LNCaP clone FGC (cell line): Measurements from ENCODE around the gene FYB2.
A peak's percentile ranks its signal among the peaks of the same experiment; 100 is the strongest.

ENCODE experiments used
- DNase-seq: peaks from one replicate; pipeline ENCODE4 v3.0.0-alpha.2; 2011; ENCODE audit warnings: low read depth
- H3K4me3 ChIP-seq: 2 replicates; pipeline ENCODE4 v1.5.1; 2011; ENCODE audit warnings: mild to moderate bottlenecking, low read depth, low read length, control low read depth
- TF ChIP-seq, protein P1 (sequence below): IDR thresholded peaks from 2 replicates; pipeline ENCODE4 v1.5.1; 2012; ENCODE audit warnings: mild to moderate bottlenecking; ENCODE audit not compliant: control insufficient read depth, insufficient read depth; ENCODE audit errors: extremely low read depth

Gene FYB2

GRCh38 chr1:56773341-56774066 is 45.7 kb downstream of the FYB2 start:
- no peak overlapping the region for H3K4me3 ChIP-seq
- TF ChIP-seq, protein P1, sequence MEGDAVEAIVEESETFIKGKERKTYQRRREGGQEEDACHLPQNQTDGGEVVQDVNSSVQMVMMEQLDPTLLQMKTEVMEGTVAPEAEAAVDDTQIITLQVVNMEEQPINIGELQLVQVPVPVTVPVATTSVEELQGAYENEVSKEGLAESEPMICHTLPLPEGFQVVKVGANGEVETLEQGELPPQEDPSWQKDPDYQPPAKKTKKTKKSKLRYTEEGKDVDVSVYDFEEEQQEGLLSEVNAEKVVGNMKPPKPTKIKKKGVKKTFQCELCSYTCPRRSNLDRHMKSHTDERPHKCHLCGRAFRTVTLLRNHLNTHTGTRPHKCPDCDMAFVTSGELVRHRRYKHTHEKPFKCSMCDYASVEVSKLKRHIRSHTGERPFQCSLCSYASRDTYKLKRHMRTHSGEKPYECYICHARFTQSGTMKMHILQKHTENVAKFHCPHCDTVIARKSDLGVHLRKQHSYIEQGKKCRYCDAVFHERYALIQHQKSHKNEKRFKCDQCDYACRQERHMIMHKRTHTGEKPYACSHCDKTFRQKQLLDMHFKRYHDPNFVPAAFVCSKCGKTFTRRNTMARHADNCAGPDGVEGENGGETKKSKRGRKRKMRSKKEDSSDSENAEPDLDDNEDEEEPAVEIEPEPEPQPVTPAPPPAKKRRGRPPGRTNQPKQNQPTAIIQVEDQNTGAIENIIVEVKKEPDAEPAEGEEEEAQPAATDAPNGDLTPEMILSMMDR, result no peak
- DNase-seq, result no peak

DNA sequence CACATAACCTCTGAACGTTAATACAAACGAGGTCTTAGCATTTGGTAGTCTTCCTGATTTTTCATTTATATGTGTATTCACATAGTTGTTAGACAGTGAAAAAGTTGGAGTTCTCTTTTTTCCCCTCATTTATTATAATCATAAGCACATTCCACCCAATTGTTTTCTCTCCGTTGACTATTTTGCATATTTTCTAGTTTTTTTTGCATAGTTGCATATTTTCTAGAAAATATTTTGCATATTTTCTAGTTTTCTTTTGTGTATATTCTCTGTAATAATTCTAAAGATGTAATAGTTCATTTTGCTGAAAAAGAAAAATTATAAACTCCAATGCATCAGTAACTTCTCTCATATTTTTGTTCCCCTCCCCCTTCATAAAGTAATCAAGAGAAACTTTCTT is 47.5 kb downstream of the FYB2 start:
- no peak for DNase-seq
- H3K4me3 ChIP-seq, result no peak overlapping the region
- TF ChIP-seq, protein P1, result no peak

DNA sequence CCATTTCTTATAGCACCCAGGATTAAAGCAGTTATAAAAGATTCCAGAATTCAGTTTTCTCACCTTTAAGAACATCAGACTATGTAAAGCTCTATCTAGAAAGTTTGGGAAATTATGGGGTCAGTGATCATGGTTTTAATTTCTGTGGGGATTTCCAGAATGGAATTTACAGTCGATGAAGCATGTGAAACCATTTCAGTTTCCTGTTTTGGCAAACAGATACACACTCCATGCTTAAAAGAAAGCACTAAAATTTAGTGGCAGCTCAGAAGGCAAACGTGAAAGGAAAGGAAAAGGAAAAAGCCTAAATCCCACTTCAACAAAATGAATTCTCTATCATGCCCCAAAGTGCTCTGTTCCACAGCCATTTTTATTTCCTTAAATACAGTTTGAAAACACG is 60.4 kb downstream of the FYB2 start:
- no peak overlapping the region for H3K4me3 ChIP-seq
- TF ChIP-seq, protein P1, result no peak
- no peak for DNase-seq

GRCh38 chr1:56758135-56758534 is 61.1 kb downstream of the FYB2 start:
- TF ChIP-seq, protein P1, result peak; percentile 43
- peak; percentile 18 for DNase-seq
- no peak overlapping the region for H3K4me3 ChIP-seq

DNA sequence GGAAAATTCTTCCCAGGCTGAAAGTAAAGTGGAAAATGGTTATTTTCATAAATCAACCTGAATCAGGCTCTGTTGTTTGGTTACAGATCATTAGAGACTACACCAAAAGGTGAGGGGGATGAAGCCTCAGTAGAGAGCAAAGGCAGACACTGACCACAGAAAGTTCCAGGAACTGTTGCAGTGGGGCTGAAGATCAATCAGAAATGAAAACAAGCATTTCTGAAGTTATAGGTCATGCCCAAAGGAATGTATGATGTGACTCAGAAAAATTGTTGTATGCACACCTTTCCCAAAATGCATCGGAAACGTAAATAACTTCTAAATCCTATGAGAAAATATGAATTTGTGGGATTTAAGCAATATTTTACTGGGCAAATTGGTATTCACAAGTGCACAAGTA is 63.3 kb downstream of the FYB2 start:
- TF ChIP-seq, protein P1, result no peak
- no peak for DNase-seq

GRCh38 chr1:56754708-56755479 is 64.3 kb downstream of the FYB2 start:
- TF ChIP-seq, protein P1, result no peak
- DNase-seq, result no peak

More for the DNA sequence above, 63.3 kb downstream of the FYB2 start:
- H3K4me3 ChIP-seq, result no peak overlapping the region

GRCh38 chr1:56745231-56745630 is 74.0 kb downstream of the FYB2 start:
- no peak for DNase-seq
- TF ChIP-seq, protein P1, result no peak
- H3K4me3 ChIP-seq, result no peak overlapping the region

More at GRCh38 chr1:56754708-56755479, 64.3 kb downstream of the FYB2 start:
- H3K4me3 ChIP-seq, result no peak overlapping the region
